ENCODE data around the gene VCP. TPM values are rescaled to one million over a fixed set of nuclear protein-coding genes. Genes with fewer than 3 reads are reported as not detected.

The VCP gene
- total and polyA plus RNA-seq, 2 donors from 2014 or later = 118 to 167 TPM

- H3K4me1 ChIP-seq (ENCODE audit: control insufficient read depth in 2 of 3, insufficient read depth in 2 of 3, low read depth in 1 of 3, low read length in 3 of 3) = no peaks in the 10 kb centered on the region
- H3K27me3 ChIP-seq (ENCODE audit: control insufficient read depth, insufficient read depth, low read length) = no peaks in the 10 kb centered on the region
- no peak overlapping the region for H3K4me3 ChIP-seq (ENCODE audit: low read length in 3 of 3)
- no peak for TF ChIP-seq CTCF (IDR thresholded peaks at IDR 0.05; ENCODE audit: borderline replicate concordance, extremely low read depth, insufficient read depth)
- H3K9me3 ChIP-seq (ENCODE audit: control insufficient read depth in 2 of 3, insufficient read depth in 1 of 3, low read length in 3 of 3) = peaks cover 0 to 11% (median 0%) of the 10 kb centered on the region in 3 donors
- no peak overlapping the region for H3K27ac ChIP-seq (ENCODE audit: low read depth in 2 of 2, low read length in 2 of 2)
- no peak overlapping the region for H3K9ac ChIP-seq (ENCODE audit: low read length in 3 of 3)
- H3K36me3 ChIP-seq (ENCODE audit: control insufficient read depth in 2 of 3, insufficient read depth in 3 of 3, low read length in 3 of 3) = peaks cover 0 to 9% (median 3%) of the 10 kb centered on the region in 3 donors
- intact Hi-C loops (cut with DNase I) = no loop called here
- FAIRE-seq = no peak
- no peak for DNase-seq
These were observed 57.9 kb downstream of the VCP start for GRCh38 chr9:35014517-35014916.

GRCh38 chr9:35010351-35010958 lies 62.0 kb downstream of the VCP start:
- Histone ChIP-seq H3K4me1 (ENCODE audit: control insufficient read depth in 2 of 3, insufficient read depth in 2 of 3, low read depth in 1 of 3, low read length in 3 of 3) (no peaks in the 10 kb centered on the region), H3K27me3 (ENCODE audit: control insufficient read depth, insufficient read depth, low read length) (no peaks in the 10 kb centered on the region), H3K9ac (ENCODE audit: low read length in 3 of 3) (no peak overlapping the region), H3K4me3 (ENCODE audit: low read length in 3 of 3) (no peak overlapping the region), H3K9me3 (ENCODE audit: control insufficient read depth in 2 of 3, insufficient read depth in 1 of 3, low read length in 3 of 3) (peaks cover 0 to 11% (median 0%) of the 10 kb centered on the region in 3 donors), H3K27ac (ENCODE audit: low read depth in 2 of 2, low read length in 2 of 2) (no peak overlapping the region), H3K36me3 (ENCODE audit: control insufficient read depth in 2 of 3, insufficient read depth in 3 of 3, low read length in 3 of 3) (peaks cover 0 to 9% (median 3%) of the 10 kb centered on the region in 3 donors)
- TF ChIP-seq CTCF (IDR thresholded peaks at IDR 0.05; ENCODE audit: borderline replicate concordance, extremely low read depth, insufficient read depth) = no peak
- DNase-seq (no peak), FAIRE-seq (no peak)
- intact Hi-C loops (cut with DNase I) = no loop called here

Other genes with a start within 250 kb of the VCP start
- 0.98 TPM for gene PHF24, start 114.3 kb downstream of the VCP start, total RNA-seq
- gene PHF24, start 114.3 kb downstream of the VCP start, polyA plus RNA-seq (ENCODE audit: insufficient read depth, low read depth, low replicate concordance) = 0.09 TPM
- gene DNAJB5, start 82.9 kb downstream of the VCP start, total RNA-seq = 10.6 TPM
- gene DNAJB5, start 82.9 kb downstream of the VCP start, polyA plus RNA-seq (ENCODE audit: insufficient read depth, low read depth, low replicate concordance) = 9.7 TPM
- 13.8 TPM for gene FANCG, start 7.3 kb upstream of the VCP start, total RNA-seq
- 13.5 TPM for gene FANCG, start 7.3 kb upstream of the VCP start, polyA plus RNA-seq (ENCODE audit: insufficient read depth, low read depth, low replicate concordance)
- 34.9 TPM for gene PIGO, start 24.0 kb upstream of the VCP start, total RNA-seq
- 28.1 TPM for gene PIGO, start 24.0 kb upstream of the VCP start, polyA plus RNA-seq (ENCODE audit: insufficient read depth, low read depth, low replicate concordance)
- 81.9 TPM for gene STOML2, start 30.5 kb upstream of the VCP start, total RNA-seq
- 150 TPM for gene STOML2, start 30.5 kb upstream of the VCP start, polyA plus RNA-seq (ENCODE audit: insufficient read depth, low read depth, low replicate concordance)
- 18.6 TPM for gene ATOSB, start 43.2 kb upstream of the VCP start, total RNA-seq
- gene ATOSB, start 43.2 kb upstream of the VCP start, polyA plus RNA-seq (ENCODE audit: insufficient read depth, low read depth, low replicate concordance) = 19.5 TPM
- 43.6 TPM for gene UNC13B, start 89.4 kb upstream of the VCP start, total RNA-seq
- gene UNC13B, start 89.4 kb upstream of the VCP start, polyA plus RNA-seq (ENCODE audit: insufficient read depth, low read depth, low replicate concordance) = 20.8 TPM